ENCODE measurements around the gene MPV17L2. TPM values are rescaled to one million over a fixed set of nuclear protein-coding genes. Genes with fewer than 3 reads are reported as not detected.

The MPV17L2 gene
- total RNA-seq = 1 to 10 TPM; 4.8 to 9.4 (median 6.7) TPM
- 10 to 100 TPM in 1 of 2 donors, 1 to 10 TPM in 1; 7.0 to 15.5 TPM for polyA plus RNA-seq
- total RNA-seq = 4.8 reads per million, percentile 23 among the genes with 10 or more reads in this experiment

DNA sequence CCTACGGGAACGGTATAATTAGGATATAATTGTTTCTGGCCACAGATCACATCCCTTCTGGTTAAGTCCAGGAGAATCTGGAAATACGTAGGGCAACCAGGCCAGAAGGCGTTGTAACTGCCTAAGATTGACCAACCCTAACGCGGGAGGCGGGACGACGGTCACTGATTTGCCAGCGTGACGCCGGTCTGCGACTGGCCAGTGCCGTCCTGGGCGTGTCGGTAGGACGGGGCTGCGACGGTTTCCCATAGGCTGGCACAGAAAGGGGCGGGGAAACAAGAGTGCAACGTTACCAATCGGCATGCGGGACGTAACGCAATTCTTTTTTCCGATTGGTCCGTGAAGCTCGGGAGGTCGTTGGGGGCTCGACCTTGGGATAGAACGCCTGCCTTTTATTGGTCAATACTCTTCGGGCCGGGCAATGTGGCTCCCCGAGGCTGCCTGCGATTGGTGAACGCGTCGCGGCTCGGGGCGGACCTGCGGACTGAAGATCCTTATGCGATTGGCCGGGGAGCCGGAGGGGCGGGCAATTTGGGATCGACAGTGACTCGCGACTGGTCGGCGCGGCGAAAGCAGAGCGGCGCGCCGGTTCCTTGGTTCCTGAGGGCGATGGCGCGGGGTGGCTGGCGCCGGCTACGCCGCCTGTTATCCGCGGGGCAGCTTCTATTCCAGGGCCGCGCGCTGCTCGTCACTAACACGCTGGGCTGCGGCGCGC is at the start of gene MPV17L2:
Gene MPV17L2, plus strand, starts transcription at position 546 of the 715 bp plus-strand sequence. Its CDS starts 64 bp downstream, at position 610.
- Histone ChIP-seq H3K9me3 (ENCODE audit: control insufficient read depth in 2 of 3, low read length in 3 of 3) (no peaks in the 10 kb centered on the region), H3K4me1 (ENCODE audit: control insufficient read depth in 2 of 2, insufficient read depth in 2 of 2, low read length in 2 of 2) (peaks cover 9 to 12% of the 10 kb centered on the region in 2 donors), H3K27me3 (ENCODE audit: control insufficient read depth in 2 of 2, insufficient read depth in 2 of 2, low read length in 2 of 2) (no peaks in the 10 kb centered on the region), H3K27ac (ENCODE audit: low read depth, low read length) (peak within 1 kb of the TSS; percentile 76), H3K36me3 (ENCODE audit: control insufficient read depth in 2 of 3, insufficient read depth in 3 of 3, low read length in 3 of 3) (peaks cover 0 to 17% (median 5%) of the 10 kb centered on the region in 3 experiments), H3K4me3 (ENCODE audit: low read length) (peak within 1 kb of the TSS; percentile 78)
- ChIA-PET POLR2A (interaction anchor here (0.5 to 3.8 kb wide), 19 partner anchors 11 to 208 kb away, joined by 3 to 50 read pairs (median 4); partner anchors contain the start of genes ARRDC2, IFI30, JUND and RAB3A), CTCF (interaction anchor here (0.6 to 3.9 kb wide), 7 partner anchors 17 to 338 kb away, joined by 3 to 38 read pairs (median 4); no protein-coding TSS in a partner anchor)
- Mint-ChIP-seq H3K4me3 (peak within 1 kb of the TSS; percentile 88 to 99 (median 92)), H3K4me1 (peaks cover 11 to 29% (median 21%) of the 10 kb centered on the region in 7 donors), H3K27ac (peak within 1 kb of the TSS; percentile 80 to 99 (median 93)), H3K36me3 (peaks cover 0 to 4% (median 0%) of the 10 kb centered on the region in 5 donors), H3K9me3 (peaks cover 0 to 4% (median 0%) of the 10 kb centered on the region in 11 donors), H3K27me3 (peaks cover 0 to 4% (median 0%) of the 10 kb centered on the region in 5 donors)
- intact Hi-C loops (cut with micrococcal nuclease) = loop anchor here (1.0 to 2.0 kb wide), 16 partner anchors 11 to 364 kb away; partner anchors contain the start of genes RAB3A (in 2 of the 2), IFI30 (in 1 of the 2), KXD1 (in 1 of the 2) and LSM4 (in 1 of the 2)
- ATAC-seq = peak; percentile 92
- peak; percentile 90 to 100 (median 99) for DNase-seq

DNA sequence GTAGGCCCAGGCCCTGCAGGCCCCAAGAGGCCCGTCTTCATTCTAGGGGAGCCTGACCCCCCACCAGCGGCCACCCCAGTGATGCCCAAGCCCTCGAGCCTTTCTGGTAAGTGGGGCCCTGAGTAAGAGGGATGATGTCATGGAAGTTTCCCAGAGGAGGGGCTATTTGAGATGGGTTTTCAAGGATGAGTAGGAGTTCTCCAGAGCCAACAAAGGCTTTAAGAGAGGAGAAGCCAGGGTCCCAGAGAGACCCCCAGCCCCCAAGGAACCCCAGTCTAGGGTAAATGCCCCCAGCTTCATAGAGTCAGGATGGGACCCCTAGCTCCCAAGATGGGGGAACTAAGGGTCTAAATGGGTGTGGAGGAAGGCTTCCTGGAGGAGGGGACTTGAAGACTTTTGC is 49.1 kb upstream of the MPV17L2 start:
- ChIA-PET CTCF (no interaction called here), POLR2A (no interaction called here)
- Mint-ChIP-seq H3K36me3 (peaks cover 16 to 37% (median 18%) of the 10 kb centered on the region in 5 donors), H3K4me3 (no peak overlapping the region), H3K27ac (peak overlapping the region in 3 of 9 donors; percentile 18 to 55 (median 52)), H3K27me3 (no peaks in the 10 kb centered on the region), H3K4me1 (peaks cover 0 to 6% (median 0%) of the 10 kb centered on the region in 7 donors), H3K9me3 (peaks cover 0 to 2% (median 0%) of the 10 kb centered on the region in 11 donors)
- Histone ChIP-seq H3K27me3 (ENCODE audit: control insufficient read depth in 2 of 2, insufficient read depth in 2 of 2, low read length in 2 of 2) (no peaks in the 10 kb centered on the region), H3K9me3 (ENCODE audit: control insufficient read depth in 2 of 3, low read length in 3 of 3) (no peaks in the 10 kb centered on the region), H3K27ac (ENCODE audit: low read depth, low read length) (no peak overlapping the region), H3K4me1 (ENCODE audit: control insufficient read depth in 2 of 2, insufficient read depth in 2 of 2, low read length in 2 of 2) (no peaks in the 10 kb centered on the region), H3K4me3 (ENCODE audit: low read length) (no peak overlapping the region), H3K36me3 (ENCODE audit: control insufficient read depth in 2 of 3, insufficient read depth in 3 of 3, low read length in 3 of 3) (peaks cover 10 to 89% (median 24%) of the 10 kb centered on the region in 3 experiments)
- DNase-seq = no peak
- no peak for ATAC-seq
- intact Hi-C loops (cut with micrococcal nuclease) = no loop called here

DNA sequence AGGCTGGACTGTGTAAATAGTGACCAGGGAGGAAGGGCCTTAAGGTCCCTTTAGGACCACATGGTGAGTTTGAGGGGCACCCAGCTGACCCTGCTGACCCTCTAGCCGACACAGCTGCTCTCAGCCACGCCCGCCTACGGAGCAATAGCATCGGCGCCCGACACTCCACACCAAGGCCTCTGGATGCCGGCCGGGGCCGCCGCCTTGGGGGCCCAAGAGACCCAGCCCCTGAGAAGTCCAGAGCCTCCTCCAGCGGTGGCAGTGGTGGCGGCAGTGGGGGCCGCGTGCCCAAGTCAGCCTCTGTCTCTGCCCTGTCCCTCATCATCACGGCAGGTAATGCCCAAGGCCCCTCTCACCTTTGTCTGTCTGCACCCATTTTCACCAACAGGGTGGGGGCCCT is 48.7 kb upstream of the MPV17L2 start:
- H3K27ac Mint-ChIP-seq = peak overlapping the region in 1 of 9 donors; percentile 55
- Histone ChIP-seq H3K4me1 (ENCODE audit: control insufficient read depth in 2 of 2, insufficient read depth in 2 of 2, low read length in 2 of 2) (no peaks in the 10 kb centered on the region), H3K36me3 (ENCODE audit: control insufficient read depth in 2 of 3, insufficient read depth in 3 of 3, low read length in 3 of 3) (peaks cover 10 to 88% (median 24%) of the 10 kb centered on the region in 3 experiments), H3K4me3 (ENCODE audit: low read length) (no peak overlapping the region), H3K27me3 (ENCODE audit: control insufficient read depth in 2 of 2, insufficient read depth in 2 of 2, low read length in 2 of 2) (no peaks in the 10 kb centered on the region), H3K9me3 (ENCODE audit: control insufficient read depth in 2 of 3, low read length in 3 of 3) (no peaks in the 10 kb centered on the region), H3K27ac (ENCODE audit: low read depth, low read length) (no peak overlapping the region)
- H3K9me3 Mint-ChIP-seq = peaks cover 0 to 2% (median 0%) of the 10 kb centered on the region in 11 donors
- DNase-seq (no peak), ATAC-seq (no peak)
- ChIA-PET POLR2A (no interaction called here), CTCF (no interaction called here)
- no peak overlapping the region for H3K4me3 Mint-ChIP-seq
- H3K36me3 Mint-ChIP-seq = peaks cover 16 to 33% (median 17%) of the 10 kb centered on the region in 5 donors
- H3K27me3 Mint-ChIP-seq = no peaks in the 10 kb centered on the region
- peaks cover 0 to 6% (median 0%) of the 10 kb centered on the region in 7 donors for H3K4me1 Mint-ChIP-seq
- intact Hi-C loops (cut with micrococcal nuclease) = no loop called here

DNA sequence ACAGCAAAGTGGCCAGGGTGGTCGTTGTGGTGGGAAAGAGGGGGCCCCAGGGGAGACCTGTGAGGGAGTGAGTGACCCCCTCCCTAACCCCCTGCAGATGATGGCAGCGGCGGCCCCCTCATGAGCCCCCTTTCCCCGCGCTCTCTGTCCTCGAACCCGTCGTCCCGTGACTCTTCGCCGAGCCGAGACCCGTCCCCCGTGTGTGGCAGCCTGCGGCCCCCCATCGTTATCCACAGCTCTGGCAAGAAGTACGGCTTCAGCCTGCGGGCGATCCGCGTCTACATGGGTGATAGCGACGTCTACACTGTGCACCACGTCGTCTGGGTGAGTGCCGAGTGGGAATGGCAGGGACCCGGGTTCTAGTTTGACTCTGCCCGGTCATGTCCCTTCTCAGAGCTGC is 48.1 kb upstream of the MPV17L2 start:
- peaks cover 0 to 6% (median 0%) of the 10 kb centered on the region in 7 donors for H3K4me1 Mint-ChIP-seq
- Histone ChIP-seq H3K27ac (ENCODE audit: low read depth, low read length) (no peak overlapping the region), H3K9me3 (ENCODE audit: control insufficient read depth in 2 of 3, low read length in 3 of 3) (no peaks in the 10 kb centered on the region), H3K4me1 (ENCODE audit: control insufficient read depth in 2 of 2, insufficient read depth in 2 of 2, low read length in 2 of 2) (no peaks in the 10 kb centered on the region), H3K4me3 (ENCODE audit: low read length) (no peak overlapping the region), H3K27me3 (ENCODE audit: control insufficient read depth in 2 of 2, insufficient read depth in 2 of 2, low read length in 2 of 2) (no peaks in the 10 kb centered on the region), H3K36me3 (ENCODE audit: control insufficient read depth in 2 of 3, insufficient read depth in 3 of 3, low read length in 3 of 3) (peaks cover 10 to 92% (median 24%) of the 10 kb centered on the region in 3 experiments)
- POLR2A ChIA-PET = interaction anchor here (0.6 kb wide), 1 partner anchor 100 kb away, joined by 3 read pairs; no protein-coding TSS in a partner anchor
- ATAC-seq (no peak), DNase-seq (no peak)
- no peaks in the 10 kb centered on the region for H3K27me3 Mint-ChIP-seq
- CTCF ChIA-PET = no interaction called here
- intact Hi-C loops (cut with micrococcal nuclease) = no loop called here
- peaks cover 0 to 2% (median 0%) of the 10 kb centered on the region in 11 donors for H3K9me3 Mint-ChIP-seq
- H3K36me3 Mint-ChIP-seq = peaks cover 16 to 33% (median 17%) of the 10 kb centered on the region in 5 donors
- H3K4me3 Mint-ChIP-seq = no peak overlapping the region
- peak overlapping the region in 1 of 9 donors; percentile 53 for H3K27ac Mint-ChIP-seq

DNA sequence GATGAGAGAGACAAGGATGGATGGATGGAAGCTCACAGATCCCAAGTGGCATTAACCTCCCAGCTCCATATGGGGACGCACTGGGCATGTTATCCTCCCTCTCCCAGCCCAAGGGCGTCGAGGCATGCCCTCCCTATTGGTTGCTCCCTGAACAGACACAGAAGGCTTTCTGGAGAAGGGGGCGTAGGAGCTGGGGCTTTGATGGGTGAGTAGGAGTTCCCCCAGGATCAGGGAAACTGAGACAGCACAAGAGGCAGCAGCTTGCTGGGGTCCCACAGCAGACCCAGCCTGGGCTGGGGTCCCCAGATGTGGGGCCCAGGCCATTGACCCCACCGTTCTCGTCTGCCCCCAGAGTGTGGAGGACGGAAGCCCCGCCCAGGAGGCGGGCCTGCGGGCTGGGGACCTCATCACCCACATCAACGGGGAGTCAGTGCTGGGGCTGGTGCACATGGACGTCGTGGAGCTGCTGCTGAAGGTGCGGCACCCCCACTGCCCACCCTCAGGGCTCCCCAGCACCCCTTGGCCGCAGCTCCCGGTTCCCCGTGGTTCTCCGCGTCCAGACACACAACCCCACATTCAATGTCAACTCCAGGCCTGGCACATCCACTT is 47.5 kb upstream of the MPV17L2 start:
- CTCF ChIA-PET = interaction anchor here (1.0 kb wide), 1 partner anchor 59 kb away, joined by 4 read pairs; the partner anchor contains the start of gene IL12RB1
- Histone ChIP-seq H3K27ac (ENCODE audit: low read depth, low read length) (no peak overlapping the region), H3K4me3 (ENCODE audit: low read length) (no peak overlapping the region), H3K36me3 (ENCODE audit: control insufficient read depth in 2 of 3, insufficient read depth in 3 of 3, low read length in 3 of 3) (peaks cover 10 to 86% (median 24%) of the 10 kb centered on the region in 3 experiments), H3K27me3 (ENCODE audit: control insufficient read depth in 2 of 2, insufficient read depth in 2 of 2, low read length in 2 of 2) (no peaks in the 10 kb centered on the region), H3K4me1 (ENCODE audit: control insufficient read depth in 2 of 2, insufficient read depth in 2 of 2, low read length in 2 of 2) (no peaks in the 10 kb centered on the region), H3K9me3 (ENCODE audit: control insufficient read depth in 2 of 3, low read length in 3 of 3) (no peaks in the 10 kb centered on the region)
- H3K4me1 Mint-ChIP-seq = peaks cover 0 to 6% (median 0%) of the 10 kb centered on the region in 7 donors
- POLR2A ChIA-PET = interaction anchor here (0.6 to 0.7 kb wide), 2 partner anchors 27 to 101 kb away, joined by 3 read pairs; no protein-coding TSS in a partner anchor
- no peak for DNase-seq
- intact Hi-C loops (cut with micrococcal nuclease) = no loop called here
- no peak for ATAC-seq
- H3K36me3 Mint-ChIP-seq = peaks cover 12 to 29% (median 13%) of the 10 kb centered on the region in 5 donors
- no peaks in the 10 kb centered on the region for H3K27me3 Mint-ChIP-seq
- H3K4me3 Mint-ChIP-seq = no peak overlapping the region
- H3K27ac Mint-ChIP-seq = peak overlapping the region in 1 of 9 donors; percentile 53
- H3K9me3 Mint-ChIP-seq = peaks cover 0 to under 1% (median 0%) of the 10 kb centered on the region in 11 donors

DNA sequence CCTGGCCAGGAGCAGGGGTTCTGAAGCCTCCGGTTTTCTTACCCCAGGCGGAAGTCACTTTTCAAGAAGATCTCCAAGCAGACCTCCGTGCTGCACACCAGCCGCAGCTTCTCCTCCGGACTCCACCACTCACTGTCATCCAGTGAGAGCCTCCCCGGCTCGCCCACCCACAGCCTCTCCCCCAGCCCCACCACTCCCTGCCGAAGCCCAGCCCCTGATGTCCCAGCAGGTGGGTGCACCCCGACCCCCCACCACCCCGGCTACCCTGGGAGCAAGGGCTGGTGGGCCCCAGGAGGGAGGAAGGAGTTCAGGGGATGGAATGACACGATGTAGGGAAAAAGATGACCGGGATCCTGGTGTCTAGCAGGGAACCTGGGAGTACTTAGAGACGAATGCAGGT is 45.6 kb upstream of the MPV17L2 start:
- Mint-ChIP-seq H3K4me3 (no peak overlapping the region), H3K9me3 (no peaks in the 10 kb centered on the region), H3K27me3 (no peaks in the 10 kb centered on the region), H3K36me3 (peaks cover 6 to 24% (median 11%) of the 10 kb centered on the region in 5 donors), H3K4me1 (peaks cover 6 to 15% (median 8%) of the 10 kb centered on the region in 7 donors), H3K27ac (peak overlapping the region in 3 of 9 donors; percentile 2 to 71 (median 59))
- DNase-seq = no peak
- no peak overlapping the region for H3K27ac ChIP-seq (ENCODE audit: low read depth, low read length)
- peaks cover 4 to 68% (median 24%) of the 10 kb centered on the region in 3 experiments for H3K36me3 ChIP-seq (ENCODE audit: control insufficient read depth in 2 of 3, insufficient read depth in 3 of 3, low read length in 3 of 3)
- no peak for ATAC-seq
- POLR2A ChIA-PET = no interaction called here
- H3K9me3 ChIP-seq (ENCODE audit: control insufficient read depth in 2 of 3, low read length in 3 of 3) = no peaks in the 10 kb centered on the region
- peaks cover 6 to 10% of the 10 kb centered on the region in 2 donors for H3K4me1 ChIP-seq (ENCODE audit: control insufficient read depth in 2 of 2, insufficient read depth in 2 of 2, low read length in 2 of 2)
- CTCF ChIA-PET = no interaction called here
- no peak overlapping the region for H3K4me3 ChIP-seq (ENCODE audit: low read length)
- no peaks in the 10 kb centered on the region for H3K27me3 ChIP-seq (ENCODE audit: control insufficient read depth in 2 of 2, insufficient read depth in 2 of 2, low read length in 2 of 2)
- intact Hi-C loops (cut with micrococcal nuclease) = no loop called here
